HG03558 (cell line): Measurements from ENCODE around the gene ANKRD29.
"Not testable (repeated sequence)": the region's sequence is repeated elsewhere in the genome, so short reads cannot be mapped to it uniquely, and the experiment has no call there.

Source experiments
- ATAC-seq: cut with Tn5 transposase; IDR thresholded peaks from one replicate; pipeline ENCODE4 v1.9.1; 2021; ENCODE audit warnings: moderate number of reproducible peaks; ENCODE audit not compliant: unreplicated experiment; ENCODE audit errors: extremely low read depth

The ANKRD29 gene

DNA sequence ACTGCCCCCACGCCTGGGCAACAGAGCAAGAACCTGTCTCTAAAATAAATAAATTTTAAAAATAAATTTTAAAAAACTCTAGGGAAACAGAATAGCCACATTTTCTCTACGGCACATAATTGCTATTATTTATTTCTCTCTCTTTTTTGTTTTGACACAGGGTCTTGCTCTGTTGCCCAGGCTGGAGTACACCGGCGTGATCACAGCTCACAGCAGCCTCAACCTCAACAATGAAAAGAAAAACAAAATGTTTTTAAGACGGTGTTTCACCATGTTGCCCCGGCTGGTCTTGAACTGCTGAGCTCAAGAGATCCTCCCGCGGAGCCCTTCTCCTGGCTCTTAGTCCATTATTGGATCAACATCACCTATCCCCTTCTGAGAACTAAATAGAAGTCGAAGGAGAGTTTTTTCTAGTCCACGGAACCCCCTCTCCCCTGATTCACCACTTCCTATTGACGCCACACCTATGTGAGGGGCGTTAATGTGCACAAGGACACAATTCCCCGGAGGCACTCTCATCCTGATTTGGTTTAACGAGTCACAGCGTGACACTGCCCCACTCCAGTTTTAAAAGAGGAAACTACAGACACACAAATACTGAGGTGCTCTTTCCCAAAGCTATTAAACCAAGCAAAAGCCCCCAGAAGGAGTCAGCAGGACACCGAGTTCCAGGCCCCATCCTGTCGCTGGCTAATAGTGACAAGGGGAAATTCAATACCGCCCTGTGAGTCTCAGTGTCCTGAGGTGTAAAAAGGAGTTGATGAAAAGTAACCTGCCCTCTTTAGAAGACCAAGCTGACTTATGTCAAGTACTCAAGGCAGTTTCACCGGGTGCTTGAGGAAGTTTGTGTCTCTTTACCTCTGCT, 77.5 kb downstream of the ANKRD29 start:
- ATAC-seq, result no peak

DNA sequence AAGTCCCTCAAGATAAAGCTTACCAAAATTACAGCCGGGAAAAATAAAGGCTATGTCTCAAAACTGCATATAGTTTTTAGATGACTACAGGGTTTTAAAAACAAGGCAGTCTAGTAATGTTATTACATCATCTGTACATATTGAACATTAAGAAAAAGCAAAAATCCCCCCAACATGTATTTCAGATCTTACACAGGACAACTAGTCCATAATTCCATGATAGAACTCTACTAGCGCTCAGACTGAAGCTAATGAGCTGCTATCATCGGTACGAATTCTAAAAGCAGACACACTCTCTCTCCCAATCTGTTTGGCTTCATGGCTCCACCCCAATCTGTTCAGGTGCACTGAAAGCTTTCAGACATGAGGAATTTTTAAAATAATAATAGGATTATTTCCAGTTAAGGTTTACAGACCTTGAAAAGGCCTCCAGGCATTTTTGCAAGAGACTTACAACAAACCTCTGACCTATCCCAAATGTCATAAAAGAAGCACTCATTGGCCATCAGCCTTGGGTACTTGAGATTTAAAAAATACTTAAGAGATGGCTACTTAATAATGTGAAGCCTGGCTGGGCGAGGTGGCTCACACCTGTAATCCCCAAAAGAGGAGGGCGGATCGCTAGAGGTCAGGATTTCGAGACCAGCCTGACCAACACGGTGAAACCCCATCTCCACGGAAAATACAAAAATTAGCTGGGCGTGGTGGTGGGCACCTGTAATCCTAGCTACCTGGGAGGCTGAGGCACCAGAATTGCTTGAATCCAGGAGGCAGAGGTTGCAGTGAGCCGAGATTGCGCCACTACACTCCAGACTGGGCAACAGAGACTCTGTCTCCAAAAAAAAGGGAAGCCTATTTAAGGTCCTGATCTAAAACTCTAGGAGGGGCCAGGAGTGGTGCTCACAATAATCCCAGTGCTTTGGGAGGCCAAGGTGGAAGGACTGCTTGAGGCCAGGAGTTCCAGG, 78.4 kb downstream of the ANKRD29 start:
- ATAC-seq, result no peak

DNA sequence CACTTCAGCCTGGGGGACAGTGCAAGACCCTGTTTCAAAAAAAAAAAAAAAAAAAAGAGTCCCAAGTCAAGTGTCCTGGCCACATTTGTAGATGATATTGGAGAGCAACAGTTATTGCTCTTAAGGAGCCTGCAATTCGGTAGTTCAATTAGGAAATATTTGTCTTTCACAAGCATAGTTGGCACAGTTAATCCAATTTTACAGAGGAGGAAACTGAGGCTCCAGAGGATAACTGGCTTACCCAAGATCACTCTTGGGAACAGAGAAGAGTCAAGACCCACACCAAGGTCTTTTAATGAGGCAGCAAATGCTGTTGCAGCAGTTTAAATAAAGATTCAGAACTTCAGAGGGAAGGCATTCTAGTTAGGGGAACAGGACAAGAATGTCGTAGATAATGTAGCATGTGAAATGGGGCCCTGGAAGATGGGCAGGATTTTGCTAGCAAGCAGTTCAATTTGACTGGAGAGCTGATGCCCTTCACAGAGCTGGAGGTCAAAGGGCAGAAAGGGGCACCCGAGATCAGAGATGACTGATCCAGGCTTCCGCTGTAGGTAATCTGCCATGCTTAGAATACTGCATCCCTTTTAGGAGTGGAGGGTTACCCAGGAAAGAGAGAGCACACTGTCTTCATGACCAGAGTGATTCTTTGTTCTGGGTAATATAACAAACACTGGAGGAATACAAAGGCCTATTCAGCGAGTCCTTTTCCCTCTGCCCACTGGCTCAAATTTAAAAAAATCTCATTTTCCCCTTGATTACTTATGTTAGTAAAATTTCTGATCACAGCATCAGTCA, 79.4 kb downstream of the ANKRD29 start:
- no peak for ATAC-seq

DNA sequence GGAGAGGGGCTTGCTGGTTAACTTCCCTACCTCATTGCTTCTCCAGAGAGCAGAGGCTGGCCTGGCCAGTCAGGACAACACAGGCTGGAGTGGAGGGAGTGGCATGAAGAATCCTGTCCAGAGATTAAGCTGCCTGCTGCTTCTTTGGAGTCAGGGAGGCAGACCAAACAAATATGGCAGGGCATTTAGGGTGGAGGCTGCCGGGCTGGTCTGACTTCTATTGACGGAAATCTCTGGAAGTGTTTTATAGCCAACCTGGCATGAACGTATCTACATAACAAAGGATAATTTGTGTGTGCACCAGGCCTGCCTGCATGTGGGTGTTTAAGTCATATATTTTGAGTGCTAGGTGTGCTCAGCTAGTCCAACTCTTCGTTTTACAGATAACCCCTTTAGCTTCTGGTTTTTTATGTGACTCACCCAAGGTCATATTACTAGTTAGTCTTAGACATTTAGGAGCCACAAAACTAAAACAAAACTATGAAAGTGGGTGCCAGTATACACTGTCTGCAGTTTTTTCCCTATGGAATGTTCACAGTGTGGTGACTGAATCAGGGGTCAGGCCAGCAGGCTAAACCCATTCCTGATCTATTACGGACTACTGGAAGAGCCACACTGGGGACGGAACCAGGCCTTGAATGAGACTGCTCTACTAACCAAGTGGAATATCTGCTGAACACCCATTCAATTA, 81.9 kb downstream of the ANKRD29 start:
- ATAC-seq, result no peak

DNA sequence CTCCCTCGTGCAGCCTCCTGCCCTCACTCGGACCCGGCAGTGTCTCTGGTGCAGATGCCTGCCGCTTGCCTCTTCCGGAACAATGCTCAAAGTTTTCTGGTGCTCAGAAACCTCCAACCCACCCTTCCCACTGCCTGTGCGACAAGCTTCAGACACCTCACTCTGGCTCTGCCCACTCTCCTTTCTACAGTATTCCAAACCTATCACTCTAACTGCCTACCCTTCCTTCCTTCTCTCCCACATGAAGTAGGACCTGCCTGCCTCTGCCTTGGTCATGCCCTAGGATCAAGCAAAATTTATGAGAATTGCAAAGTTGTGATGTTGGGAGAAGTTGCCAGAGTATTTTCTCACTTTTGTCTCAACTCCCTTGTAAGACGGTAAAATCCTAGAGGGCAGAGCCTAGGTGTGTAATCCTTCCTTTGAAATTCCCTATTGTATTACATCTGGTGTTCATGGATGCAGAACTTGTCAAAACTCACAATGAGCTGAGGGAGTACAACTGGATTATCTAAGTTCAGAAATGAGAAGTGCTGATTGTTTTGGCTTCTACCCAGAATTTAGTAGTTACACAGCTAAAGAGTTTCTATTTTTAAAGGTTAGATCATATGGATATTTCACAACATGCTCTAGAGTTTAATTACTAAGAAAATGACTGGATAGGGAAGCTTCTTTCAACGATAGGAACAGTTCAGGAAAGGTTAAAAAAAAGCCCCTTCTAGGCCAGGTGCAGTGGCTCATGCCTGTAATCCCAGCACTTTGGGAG, 83.6 kb downstream of the ANKRD29 start:
- no peak for ATAC-seq

DNA sequence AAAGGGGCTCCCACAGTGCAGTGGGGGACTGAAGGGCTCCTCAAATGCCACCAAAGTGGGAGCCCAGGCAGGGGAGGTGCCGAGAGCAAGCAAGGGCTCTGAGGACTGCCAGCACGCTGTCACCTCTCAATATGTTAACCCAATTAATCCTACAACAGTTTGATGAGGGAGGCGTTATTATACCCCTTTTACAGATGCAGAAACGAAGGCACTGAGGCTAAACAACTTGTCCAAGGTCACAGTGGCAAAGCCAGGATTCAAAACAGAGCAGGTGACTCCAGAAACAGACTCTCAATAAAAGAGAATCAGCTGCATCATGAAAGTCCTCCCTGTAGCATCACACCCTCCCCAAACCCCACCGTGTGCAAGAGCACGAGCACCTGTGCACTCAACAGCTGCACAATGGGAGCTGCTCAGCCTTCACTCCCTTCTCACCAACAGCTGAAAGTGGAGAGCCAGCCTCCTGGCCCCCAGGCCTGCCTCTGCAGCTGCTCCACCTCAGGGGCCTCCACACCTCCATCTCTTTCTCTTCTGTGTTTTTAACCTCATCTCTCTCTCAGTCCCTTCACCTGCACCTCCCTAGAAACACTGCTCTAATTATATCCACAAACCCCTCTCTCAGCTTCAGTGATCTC, 84.5 kb downstream of the ANKRD29 start:
- no peak for ATAC-seq

DNA sequence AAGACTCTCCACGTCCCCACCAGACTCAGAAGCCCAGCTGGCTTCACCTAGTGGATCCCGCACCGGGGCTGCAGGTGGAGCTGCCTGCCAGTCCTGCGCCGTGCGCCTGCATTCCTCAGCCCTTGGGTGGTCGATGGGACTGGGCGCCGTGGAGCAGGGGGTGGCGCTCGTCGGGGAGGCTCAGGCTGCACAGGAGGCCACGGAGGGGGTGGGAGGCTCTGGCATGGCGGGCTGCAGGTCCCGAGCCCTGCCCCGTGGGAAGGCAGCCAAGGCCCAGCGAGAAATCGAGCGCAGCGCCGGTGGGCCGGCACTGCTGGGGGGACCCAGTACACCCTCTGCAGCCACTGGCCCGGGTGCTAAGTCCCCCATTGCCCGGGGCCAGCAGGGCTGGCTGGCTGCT, 85.2 kb downstream of the ANKRD29 start:
- not testable (repeated sequence) for ATAC-seq

DNA sequence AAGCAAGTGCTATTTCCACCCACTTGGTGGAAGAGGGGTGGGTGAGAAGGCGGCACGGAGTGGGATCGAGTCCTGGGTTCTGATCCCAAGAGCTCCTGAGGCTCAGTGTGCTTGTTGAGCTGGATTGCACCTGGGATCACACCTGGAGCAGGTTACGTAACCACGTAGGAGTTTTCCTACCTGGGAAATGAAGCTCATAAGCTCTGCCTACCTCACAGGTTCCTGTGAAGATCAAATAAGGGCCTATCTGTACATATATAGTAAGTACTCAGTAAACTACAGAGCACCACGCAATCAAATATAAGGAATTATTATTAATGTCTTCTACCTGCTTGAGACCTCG, 87.4 kb downstream of the ANKRD29 start:
- no peak for ATAC-seq

DNA sequence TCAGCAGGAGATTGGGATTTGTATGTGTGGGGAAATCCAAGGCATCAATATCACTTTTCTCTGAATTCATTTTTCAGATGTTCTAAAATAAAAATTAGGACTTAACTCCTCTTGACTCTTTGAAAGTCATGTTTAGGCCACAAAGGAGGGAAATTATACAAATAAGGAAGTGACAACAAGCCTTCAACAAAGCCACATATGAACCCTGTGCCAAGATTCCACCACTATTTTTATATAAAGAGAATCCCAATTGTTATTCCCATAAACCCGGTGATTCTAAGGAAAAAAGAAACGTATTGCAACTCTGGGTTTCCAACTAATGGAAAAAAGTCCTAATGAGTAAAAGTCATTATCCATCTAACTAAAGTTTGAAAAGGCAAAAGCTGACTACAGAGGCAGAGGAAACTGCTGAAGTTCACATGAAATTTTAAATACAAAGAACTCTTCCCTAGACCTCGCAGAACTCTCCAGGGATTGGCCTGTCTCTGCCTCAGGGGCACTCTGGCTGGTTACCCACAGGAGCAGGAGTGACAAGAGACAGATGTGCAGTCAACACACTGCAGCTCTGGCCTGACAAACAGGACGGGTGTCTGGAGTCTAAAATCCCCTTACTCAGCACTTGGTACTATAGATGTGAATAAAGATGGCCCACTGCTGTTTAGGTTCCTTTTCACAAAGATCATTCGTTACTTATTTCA, 88.0 kb downstream of the ANKRD29 start:
- ATAC-seq, result no peak

DNA sequence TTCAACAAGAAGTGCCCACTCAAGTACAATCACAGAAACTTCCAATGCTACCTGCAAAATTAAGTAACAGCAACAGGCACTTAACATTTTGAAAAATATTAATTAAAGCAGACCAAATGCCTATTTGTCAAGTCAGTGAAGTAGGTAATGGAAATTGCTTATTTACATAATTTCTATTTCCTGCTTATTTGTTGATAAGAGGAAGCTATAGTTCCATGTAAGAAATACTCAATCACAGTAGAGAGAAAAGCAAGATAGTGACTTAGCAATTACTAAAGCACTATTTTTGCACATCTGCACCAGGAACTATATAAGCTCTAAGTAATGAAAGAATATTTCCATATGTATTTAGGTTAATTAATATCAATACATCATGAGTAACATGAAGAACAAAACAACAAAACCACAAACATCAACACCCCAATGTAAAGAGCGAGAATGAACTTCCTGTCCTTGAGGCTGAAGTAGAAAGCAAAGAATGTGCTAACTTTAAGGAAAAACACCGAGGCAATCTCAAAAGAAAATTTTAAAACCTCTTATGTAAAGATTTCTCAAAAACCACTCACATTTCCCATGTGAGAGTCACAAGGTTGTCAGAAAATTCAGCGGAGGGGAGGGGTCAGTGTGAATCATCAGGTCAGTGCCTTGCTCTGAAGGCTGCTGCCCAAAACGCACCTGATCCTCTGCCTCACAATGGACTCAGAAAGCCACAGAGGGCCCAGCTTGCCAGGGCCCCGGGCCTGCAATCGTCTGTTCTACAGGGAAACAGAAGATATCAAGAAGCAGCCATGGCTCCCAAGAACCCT, 88.9 kb downstream of the ANKRD29 start:
- ATAC-seq, result no peak

DNA sequence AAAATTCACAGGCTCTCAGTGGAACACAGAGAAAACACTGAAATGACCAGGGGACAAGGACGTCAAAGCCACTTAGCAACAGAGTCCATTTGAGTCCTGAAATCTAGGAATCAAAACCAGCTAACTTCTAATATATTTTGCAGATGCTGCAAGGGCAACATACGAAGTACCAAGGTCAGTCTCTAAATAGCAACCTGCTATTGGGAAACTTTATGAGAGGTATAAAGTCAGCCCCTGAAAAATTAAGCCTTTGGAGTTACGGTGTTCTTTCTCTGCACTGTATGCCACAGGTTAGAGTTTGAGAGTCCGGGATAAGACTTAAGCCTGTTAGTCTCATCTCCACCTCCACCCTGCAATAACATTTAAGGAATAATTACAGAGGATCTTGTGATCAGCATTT, 89.7 kb downstream of the ANKRD29 start:
- no peak for ATAC-seq

DNA sequence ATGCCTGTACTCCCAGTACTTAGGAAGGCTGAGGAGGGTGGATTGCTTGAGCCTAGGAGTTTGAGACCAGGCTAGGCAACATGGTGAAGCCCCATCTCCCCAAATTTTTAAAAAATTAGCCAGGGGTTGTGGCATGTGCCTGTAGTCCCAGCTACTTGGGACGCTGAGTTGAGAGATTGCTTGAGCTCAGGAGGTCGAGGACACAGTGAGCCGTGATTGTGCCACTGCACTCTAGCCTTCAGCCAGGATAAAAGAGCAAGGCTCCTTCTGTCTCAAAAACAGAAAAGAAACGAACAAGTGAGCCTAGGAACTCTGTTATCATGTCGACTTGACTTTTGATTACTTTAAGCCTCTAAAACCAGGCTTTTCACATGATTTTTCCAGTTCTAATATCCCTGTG, 90.1 kb downstream of the ANKRD29 start:
- no peak for ATAC-seq

DNA sequence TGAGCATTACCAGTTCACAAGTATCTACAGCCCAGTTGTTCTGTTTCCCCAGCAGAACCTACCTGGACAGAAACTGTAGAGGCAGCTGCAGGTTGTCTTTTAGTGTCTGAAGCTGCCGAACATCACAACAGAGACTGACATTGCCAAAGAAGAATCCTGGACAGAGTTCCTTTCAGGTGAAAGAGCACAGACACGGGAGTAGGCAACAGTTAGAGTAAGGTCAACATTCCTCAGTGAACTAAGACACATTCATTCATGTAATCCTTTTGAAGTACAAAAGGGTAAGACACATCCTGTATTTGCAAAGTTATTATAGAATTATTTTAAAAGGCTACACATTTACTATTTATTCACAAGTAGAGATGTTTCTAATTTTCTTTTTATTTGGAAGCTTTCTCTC, 90.7 kb downstream of the ANKRD29 start:
- no peak for ATAC-seq

DNA sequence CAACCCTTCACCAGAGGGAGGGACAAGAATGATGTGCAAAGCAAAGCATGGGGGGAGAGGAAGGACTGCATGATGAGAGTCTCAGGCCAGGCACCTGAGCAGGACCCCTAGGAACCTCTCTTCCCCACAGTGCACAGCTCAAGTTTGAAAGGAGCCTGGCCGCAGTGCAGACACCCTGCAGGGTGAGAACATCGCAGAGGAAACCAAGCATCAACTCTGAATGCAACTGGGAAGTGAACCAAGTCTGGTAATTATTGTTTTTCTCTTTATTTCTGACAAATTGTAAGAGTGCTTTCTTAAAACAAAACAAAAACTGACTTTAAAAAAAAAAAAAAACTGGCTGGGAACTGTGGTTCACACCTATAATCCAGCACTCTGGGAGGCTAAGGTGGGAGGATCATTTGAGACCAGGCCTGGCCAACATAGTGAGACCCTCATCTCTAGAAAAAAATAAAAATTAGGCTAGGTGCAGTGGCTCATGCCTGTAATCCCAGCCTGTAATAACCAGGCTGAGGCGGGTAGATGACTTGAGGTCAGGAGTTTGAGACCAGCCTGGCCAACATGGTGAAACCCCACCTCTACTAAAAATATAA, 91.7 kb downstream of the ANKRD29 start:
- ATAC-seq, result no peak

DNA sequence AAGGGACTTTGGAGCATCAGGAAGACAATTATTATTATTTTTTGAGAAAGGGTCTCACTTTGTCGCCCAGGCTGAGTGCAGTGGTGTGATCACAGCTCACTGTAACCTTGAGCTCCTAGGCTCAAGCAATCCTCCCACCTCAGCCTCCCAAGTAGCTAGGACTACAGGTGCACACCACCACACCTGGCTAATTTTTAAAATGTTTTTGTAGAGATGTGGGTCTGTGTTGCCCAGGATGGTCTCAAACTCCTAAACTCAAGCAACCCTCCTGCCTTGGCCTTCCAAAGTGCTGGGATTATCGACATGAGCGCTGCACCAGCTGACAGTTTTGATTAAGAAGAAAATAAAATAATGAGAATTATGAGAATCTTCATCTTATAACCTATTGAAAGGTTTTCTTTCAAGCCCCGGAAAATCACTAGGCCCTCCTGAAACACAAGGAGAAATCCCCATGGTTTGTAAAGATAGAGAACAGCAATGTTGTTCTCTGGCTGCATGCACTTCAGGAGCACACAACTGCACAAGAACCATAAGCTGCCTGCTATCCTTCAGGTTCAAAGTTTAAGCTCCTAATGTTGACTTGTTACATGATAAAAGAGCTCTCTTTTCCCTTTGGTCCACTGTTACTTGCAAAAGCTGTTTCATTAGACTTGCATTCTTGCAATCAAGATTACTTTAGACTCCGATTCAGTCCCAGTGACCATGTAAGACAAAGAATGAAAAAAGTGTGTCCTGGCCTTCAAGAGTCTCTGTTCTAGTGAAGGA, 93.2 kb downstream of the ANKRD29 start:
- no peak for ATAC-seq
